Measurements from ENCODE around the gene MED13. TPM values are rescaled to one million over a fixed set of nuclear protein-coding genes. Genes with fewer than 3 reads are reported as not detected.
"Not testable (repeated sequence)": the region's sequence is repeated elsewhere in the genome, so short reads cannot be mapped to it uniquely, and the experiment has no call there.

MED13 gene
- total RNA-seq, 2 donors from 2014 or later, result 24.5 to 38.4 TPM

DNA sequence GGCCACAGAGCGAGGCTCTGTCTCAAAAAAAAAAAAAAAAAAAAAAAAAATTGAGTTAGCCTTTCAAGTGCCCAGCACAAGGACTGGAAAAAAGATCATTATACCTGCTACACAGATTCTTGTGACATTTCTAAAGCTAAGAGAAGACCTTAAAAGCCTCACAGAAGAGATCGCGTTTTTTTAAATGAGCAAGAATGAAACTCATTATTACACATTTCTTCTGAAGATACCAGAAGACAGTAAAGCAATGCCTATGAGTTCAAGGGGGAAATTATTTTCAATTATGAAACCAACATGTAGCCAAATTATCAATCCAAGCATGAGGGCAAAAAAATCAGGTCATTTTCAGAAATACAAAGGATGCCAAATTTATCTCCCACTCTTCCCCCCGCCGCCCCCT is 56.8 kb downstream of the MED13 start:
- intact Hi-C loops (cut with DNase I), result no loop called here

DNA sequence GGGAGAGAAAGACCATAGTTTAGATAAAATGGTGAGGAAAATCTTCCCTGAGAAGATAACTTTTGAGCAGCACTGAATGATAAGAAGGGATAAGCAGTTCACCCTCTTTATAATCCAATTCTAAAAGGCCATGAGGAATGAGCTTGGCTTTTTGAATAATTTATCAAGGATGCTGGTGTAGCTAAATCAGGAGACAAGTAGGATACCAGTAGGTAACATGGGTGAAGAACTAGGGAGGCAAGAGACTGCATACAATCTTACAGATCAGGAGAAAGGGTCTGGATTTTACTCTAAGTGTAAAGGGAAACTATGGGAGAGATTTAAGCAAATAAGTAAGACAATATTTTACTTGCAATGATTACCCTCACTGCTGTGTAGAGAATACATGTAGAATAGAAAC is 60.7 kb downstream of the MED13 start:
- DNase-seq (no peak), ATAC-seq (no peak)
- intact Hi-C loops (cut with DNase I), result no loop called here

More for the DNA sequence above, 56.8 kb downstream of the MED13 start:
- ATAC-seq (no peak), DNase-seq (no peak)

DNA sequence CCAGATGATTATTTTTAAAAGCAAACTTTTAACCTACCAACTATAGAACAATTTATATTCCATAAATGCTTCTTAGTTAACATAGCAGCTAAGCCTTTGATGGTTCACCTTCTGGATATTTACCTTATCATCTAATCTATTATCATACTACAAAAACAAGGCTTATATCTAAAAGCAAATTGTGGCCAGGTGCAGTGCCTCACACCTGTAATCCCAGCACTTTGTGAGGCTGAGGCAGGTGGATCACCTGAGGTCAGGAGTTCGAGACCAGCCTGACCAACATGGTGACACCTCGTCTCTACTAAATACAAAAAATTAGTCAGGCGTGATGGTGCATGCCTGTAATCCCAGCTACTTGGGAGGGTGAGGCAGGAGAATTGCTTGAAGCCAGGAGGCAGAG is 61.9 kb downstream of the MED13 start:
- intact Hi-C loops (cut with DNase I); ATAC-seq; DNase-seq: not testable (repeated sequence)

DNA sequence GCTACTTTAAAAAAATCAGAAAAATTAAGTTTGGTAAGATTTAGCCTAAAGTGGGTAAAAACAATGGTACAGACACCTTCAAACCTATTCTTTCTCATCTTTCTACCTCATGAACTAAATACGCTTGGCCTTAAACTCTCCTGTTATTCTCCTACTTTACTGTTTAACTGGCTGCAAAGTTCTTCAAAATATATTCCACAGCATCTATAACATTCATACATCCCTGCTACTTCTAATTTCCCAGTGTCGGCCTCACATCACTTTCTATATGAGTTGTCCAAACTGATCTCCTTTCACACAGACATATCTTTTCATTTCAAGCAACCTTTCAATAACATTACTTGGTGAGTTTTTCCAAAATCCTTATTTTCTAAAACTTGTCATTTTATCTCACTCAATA is 64.0 kb downstream of the MED13 start:
- DNase-seq (no peak), ATAC-seq (no peak)
- intact Hi-C loops (cut with DNase I), result no loop called here

DNA sequence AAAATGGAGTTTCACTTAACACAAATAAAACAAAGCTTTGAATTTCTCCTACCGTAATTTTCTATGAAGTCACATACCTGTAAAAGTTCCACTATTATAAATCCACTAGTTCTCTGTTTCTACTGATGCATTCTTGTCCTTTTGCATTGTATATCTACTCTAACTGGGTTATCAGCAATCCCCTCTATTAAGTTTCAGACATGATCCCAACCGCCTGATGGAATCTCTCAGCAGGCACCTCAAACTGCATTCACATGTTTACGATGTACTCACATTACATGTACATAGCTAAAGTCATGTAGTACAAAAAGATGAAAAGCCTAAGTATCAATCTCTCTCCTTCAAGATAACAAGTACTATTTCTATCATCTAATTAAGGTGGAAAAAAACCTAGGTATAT is 64.9 kb downstream of the MED13 start:
- DNase-seq (no peak), ATAC-seq (no peak)
- intact Hi-C loops (cut with DNase I), result no loop called here

DNA sequence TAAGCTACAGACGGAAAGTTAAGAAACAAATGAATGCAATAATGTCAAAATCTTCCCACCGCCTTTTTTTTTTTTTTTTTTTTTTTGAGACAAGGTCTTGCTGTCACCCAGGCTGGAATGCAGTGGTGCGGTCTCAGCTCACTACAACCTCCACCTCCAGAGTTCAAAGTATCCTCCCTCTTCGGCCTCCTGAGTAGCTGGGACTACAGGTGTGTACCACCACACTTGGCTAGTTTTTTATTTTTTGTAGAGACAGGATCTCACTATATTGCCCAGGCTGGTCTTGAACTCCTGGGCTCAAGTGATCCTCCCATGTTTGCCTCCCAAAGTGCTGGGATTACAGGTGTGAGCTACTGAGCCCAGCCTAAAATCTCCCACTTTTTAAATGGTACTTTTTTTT is 66.5 kb downstream of the MED13 start:
- intact Hi-C loops (cut with DNase I); DNase-seq; ATAC-seq: not testable (repeated sequence)

DNA sequence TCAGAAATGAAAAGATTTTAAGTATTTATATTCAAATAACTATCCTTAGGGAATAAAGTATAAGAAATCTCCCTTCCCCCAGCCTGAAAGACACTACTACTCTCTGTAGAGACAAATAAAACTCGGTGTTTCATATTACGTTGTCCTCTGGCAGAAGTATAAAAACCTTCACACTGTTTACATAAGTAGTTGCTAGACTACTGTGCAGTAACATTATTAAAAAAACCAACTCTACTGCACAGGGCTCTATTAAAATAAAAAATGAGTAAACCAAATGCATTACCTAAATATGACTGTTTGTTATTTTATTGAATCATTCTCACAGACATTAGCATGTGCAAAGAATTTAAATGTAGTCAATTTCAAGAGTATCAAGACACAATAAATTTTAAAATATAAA is 67.4 kb downstream of the MED13 start:
- intact Hi-C loops (cut with DNase I), result no loop called here
- ATAC-seq (peak; percentile 72 to 91), DNase-seq (no peak)

DNA sequence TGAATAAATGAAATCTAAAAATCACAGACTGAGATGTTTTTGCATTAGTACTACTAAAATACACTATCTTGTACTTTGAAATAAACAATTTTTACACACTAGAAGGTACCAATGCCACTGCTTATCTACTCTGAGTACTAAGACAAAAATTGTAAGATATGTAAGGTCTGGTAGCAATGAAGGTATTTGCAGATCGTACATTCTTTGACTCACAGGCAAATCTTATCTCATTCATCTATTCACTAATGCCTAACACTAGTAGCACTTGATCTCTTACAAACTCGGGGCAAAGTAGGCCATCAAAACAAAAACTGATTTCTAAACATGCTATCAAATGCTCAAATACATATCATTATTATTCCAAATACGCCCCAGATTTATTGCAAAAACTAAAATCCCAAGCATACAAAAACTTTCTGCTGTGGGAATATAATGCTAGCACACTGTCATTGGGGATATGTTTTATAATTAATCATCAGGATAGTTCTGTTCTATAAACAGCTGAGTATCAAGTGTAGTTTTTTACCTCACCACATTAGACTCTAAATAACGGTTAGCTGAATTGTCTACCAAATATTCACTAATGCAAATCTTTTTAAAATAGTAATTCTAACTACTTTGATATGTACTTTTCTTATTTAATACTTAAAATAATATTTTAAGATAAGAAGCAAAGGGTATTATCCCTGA is 68.0 kb downstream of the MED13 start:
- intact Hi-C loops (cut with DNase I), result no loop called here
- ATAC-seq (no peak), DNase-seq (no peak)

DNA sequence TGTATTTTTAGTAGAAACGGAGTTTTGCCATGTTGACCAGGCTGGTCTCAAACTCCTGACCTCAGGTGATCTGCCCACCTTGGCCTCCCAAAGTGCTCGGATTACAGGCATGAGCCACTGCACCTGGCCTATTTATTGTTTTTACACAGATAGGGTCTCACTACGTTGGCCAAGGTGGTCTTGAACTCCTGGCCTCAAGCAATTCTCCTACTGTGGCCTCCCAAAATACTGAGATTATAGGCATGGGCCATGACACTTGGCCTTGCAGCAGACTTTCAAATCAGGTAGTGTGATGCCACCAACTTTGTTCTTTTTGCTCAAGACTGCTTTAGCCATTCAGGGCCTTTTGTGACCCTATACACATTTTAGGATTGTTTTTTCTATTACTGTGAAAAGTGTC is 75.6 kb downstream of the MED13 start:
- no peak for DNase-seq
- no peak for ATAC-seq
- intact Hi-C loops (cut with DNase I), result no loop called here

DNA sequence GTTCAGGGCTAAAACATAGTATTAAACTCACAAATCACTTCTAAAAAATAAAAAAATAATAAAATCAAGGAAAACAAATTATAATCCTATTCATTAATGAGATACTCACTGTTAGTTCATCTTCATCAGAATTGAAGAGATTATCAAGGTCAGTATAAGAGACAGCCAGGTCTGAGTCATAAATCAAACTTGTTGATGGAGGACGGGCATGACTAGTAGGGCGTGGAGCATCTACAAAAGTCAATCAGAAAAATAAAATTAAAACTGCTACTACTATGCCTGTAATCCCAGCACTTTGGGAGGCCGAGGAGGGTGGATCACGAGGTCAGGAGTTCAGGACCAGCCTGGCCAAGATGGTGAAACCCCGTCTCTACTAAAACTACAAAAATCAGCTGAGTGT is 78.2 kb downstream of the MED13 start:
- intact Hi-C loops (cut with DNase I), result no loop called here
- ATAC-seq (no peak), DNase-seq (no peak)

DNA sequence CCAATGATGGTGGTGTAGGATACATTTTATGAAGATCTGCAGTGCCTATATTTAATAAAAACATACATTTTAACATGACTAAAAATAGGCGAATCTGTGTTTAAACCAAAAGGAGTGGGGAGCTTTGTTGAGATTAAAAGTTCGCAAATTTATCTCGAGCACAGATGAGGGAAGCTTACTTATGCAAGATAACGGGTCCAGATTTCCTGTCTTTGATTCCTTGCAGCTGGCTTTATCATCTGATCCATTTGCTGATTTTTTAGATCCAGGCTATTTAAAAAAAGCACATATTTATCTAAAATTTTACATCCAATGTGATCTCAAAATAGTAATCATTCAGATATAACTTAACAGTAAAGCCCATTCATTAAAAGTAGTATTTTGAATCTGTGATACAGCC is 80.3 kb downstream of the MED13 start:
- ATAC-seq (no peak), DNase-seq (no peak)
- intact Hi-C loops (cut with DNase I), result no loop called here

DNA sequence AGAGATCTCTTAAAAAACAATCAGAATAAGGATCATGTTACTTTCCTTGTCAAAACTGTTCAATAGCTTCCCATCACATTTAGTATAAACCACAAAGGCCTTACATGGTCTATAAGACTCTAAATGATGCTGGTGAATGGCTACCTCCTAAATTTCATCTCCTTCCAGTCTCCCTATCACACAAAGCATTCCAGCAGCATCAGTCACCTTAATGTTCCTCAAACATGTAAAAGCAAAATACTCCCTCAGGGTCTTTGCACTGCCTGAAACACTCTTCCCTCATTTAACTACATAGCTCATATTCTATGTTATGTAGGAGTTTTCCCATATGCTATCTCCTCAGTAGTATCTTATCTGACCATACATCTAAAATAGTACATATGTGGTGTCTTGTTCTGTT is 83.8 kb downstream of the MED13 start:
- ATAC-seq (no peak), DNase-seq (no peak)
- intact Hi-C loops (cut with DNase I), result no loop called here

DNA sequence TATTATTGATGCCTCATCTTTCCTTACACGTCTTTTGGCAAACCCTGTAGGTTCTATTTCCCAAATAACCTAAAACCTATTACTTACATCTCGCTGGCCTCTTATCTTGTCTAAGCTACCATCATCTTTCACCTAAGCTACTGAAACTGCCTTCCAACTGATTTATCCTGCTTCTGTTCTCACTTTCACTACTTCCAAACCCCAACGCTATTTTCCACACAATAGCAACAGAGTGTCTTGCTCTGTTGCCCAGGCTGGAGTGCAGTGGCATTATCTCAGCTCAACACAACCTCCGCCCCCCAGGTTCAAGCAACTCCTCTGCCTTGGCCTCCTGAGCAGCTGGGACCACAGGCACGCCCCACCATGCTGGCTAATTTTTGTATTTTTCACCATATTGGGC is 84.5 kb downstream of the MED13 start:
- intact Hi-C loops (cut with DNase I), result no loop called here
- no peak for DNase-seq
- no peak for ATAC-seq

DNA sequence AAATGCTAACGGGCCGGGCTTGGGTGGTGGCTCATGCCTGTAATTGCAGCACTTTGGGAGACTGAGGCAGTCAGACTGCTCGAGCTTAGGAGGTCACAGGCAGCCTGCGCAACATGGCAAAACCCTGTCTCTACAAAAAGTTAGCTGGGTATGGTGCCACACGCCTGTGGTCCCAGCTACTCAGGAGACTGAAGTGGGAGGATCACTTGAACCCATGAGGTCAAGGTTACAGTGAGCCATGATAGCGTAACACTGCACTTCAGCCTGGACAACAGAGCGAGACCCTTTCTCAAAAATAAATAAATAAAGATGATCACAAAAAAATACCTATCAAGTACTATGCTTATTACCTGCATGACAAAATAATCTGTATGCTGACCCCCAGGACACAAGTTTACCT is 91.0 kb downstream of the MED13 start:
- intact Hi-C loops (cut with DNase I), result no loop called here
- no peak for DNase-seq
- ATAC-seq, result no peak

DNA sequence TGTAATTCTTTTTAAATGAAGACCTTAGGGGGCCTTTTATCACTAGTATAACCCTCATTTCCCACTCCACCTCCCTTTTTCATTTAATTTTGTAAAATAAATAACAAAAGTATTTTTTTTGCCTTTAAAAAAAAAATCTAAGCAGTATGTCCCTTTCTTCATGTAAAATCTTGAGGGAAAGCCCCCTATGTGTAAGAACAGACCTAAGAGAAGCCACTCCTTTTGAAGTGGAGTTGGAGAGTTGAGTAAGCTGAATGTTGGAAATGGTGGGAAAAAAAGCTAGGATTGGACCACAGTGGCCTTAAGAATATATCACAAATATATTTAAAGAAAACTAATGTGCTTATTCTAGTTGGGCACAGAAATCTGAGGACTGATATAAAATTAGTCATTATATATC is 92.8 kb downstream of the MED13 start:
- no peak for ATAC-seq
- intact Hi-C loops (cut with DNase I), result no loop called here
- no peak for DNase-seq

DNA sequence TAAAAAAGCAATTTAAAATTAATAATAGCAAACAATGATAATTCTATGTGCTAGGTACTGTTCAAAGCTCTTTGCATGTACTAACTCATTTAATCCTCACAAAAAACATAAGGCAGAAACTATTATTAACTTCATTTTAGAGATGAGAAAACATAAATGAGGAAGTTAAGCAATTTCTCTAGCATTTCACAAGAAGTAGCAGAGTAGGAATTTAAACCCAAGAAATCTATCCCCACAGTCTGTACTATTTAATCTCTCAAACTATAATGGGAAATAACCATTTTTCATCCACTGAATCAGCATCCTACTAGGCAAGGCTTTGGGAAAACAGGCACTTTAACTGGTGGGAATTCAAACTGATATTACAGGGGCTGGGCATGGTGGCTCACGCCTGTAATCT is 95.0 kb downstream of the MED13 start:
- DNase-seq (no peak), ATAC-seq (no peak)
- intact Hi-C loops (cut with DNase I), result no loop called here

DNA sequence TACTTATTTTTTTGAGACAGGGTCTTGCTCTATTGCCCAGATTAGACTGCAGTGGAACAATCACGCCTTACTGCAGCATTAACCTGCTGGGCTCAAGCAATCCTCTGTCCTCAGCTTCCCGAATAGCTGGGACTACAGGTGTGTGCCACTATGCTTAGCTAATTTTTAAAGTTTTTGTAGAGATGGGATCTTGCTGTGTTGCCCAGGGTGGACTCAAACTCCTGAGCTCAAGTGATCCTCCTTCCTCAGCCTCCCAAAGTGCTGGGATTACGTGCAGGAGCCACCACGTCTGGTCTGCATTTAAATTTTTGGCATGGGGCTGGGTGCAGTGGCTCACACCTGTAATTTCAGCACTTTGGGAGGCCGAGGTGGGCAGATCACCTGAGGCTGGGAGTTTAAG is 96.3 kb downstream of the MED13 start:
- no peak for ATAC-seq
- intact Hi-C loops (cut with DNase I), result no loop called here

DNA sequence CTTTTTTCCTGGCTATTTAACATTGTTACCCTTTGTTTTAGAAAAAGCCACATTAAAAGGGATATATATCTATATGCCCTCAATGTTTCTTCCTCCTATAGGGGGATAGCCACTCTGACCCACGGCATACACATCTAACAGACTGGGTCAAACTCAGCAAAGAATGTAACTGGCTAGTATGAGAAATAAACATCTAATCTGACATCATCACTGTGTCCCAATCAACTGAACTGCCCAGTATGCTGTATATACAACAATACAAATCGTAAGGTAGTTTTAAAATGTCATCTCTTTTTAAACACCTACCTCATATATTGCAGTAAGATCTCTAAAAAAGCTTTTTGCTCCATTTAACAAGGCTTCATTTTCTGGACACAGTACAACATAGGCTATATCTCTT is 97.3 kb downstream of the MED13 start:
- DNase-seq (no peak), ATAC-seq (no peak)
- intact Hi-C loops (cut with DNase I), result no loop called here

More for the DNA sequence above, 96.3 kb downstream of the MED13 start:
- DNase-seq, result no peak

DNA sequence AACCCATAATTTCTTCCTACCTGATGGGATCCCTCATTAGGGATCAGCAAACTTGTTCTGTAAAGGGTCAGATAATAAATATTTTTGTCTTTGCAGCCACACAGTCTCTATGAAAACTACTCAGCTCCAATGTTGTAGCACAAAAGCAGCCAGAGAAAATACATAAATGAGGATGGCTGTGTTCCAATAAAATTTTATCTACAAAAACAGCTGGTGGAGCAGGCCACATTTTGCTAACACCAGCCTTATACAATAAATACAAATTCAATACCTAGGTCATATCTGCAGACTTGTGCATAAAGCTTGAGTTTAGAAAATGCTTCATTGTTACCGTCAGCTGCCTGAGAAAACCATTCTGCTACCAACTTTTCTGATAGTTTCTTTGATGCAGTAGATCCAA is 98.9 kb downstream of the MED13 start:
- no peak for ATAC-seq
- intact Hi-C loops (cut with DNase I), result no loop called here
- DNase-seq, result no peak

DNA sequence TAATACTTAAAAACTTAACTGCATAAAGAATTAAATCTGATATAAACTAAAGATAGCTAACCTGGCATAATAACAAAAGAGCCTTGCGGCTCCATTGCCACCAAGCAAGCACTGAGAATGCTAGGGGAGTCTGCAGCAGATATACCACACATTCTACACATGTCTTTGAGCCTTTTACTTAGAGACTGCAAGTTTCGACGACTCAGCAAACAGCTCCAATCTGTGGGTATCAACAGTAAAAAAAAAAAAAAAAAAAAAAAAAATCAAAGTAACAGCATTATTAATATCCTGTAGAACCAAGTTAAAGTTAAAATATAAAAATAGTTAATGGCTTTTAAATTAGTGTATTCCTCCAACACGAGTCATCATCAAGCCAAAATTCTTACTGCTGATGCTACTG is 109.5 kb downstream of the MED13 start:
- DNase-seq, result no peak
- intact Hi-C loops (cut with DNase I), result no loop called here

DNA sequence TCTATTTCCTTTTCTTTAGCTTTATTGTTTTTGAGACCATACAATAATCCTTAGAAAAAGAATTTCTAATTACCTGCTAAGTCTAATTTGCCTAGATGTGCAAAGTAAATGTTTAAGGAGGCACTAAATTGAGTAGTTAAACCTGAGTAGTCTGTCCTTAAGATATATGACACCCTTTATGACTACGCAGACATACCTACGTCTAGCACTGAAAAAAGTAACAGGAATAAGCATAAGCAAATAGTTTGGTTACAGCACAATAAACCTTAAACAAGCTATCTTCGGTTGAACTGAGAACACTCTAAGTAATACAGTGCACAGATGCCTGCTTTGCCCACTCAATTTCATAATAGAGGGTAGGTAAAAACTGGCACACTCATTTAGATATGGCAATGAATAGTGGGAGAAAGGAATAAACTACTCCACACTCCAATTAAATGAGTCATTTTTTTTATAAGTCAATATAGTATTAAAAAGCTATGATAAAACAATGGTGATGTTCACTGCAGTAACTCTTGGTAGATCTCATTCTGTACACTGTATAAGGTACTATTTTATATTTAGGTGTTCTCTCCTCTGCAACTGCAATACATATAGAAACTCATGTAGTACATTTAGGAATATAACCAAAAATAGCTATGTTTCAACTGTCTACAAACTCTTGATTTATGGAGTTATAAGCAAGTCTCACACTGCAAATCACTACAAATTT is 117.6 kb downstream of the MED13 start:
- ATAC-seq, result no peak
- intact Hi-C loops (cut with DNase I), result no loop called here

More for the DNA sequence above, 109.5 kb downstream of the MED13 start:
- ATAC-seq, result no peak

More for the DNA sequence above, 117.6 kb downstream of the MED13 start:
- no peak for DNase-seq

Data from left cardiac atrium (tissue), 4 donors.